ENCODE measurements around the gene SURF6.

The SURF6 gene

GRCh38 chr9:133367778-133368177 is 31.8 kb upstream of the SURF6 start:
- DNase-seq (ENCODE audit: low read depth): no peak

- no peak for DNase-seq (ENCODE audit: low read depth)
Observed at GRCh38 chr9:133367221-133367620, 31.2 kb upstream of the SURF6 start.

- no peak for DNase-seq (ENCODE audit: low read depth)
Observed at GRCh38 chr9:133366435-133366834, 30.4 kb upstream of the SURF6 start.

- no peak for DNase-seq (ENCODE audit: low read depth)
Observed at GRCh38 chr9:133362359-133363044, 26.5 kb upstream of the SURF6 start.

GRCh38 chr9:133361507-133362092 is 25.6 kb upstream of the SURF6 start:
- no peak for DNase-seq (ENCODE audit: low read depth)

- no peak for DNase-seq (ENCODE audit: low read depth)
Observed at GRCh38 chr9:133360400-133361393, 24.7 kb upstream of the SURF6 start.

- no peak for DNase-seq (ENCODE audit: low read depth)
Observed at GRCh38 chr9:133359399-133360175, 23.6 kb upstream of the SURF6 start.

GRCh38 chr9:133357656-133358055 is 21.7 kb upstream of the SURF6 start:
- DNase-seq (ENCODE audit: low read depth): no peak

GRCh38 chr9:133356391-133357091 is 20.6 kb upstream of the SURF6 start, which contains the start of the genes SURF1 and SURF2:
TSS of gene SURF1 (minus strand) at chr9:133356487. CDS start at chr9:133356453, 34 bp downstream.
TSS of gene SURF2 (plus strand) at chr9:133356550. CDS start at chr9:133356593, 43 bp downstream.
- DNase-seq (ENCODE audit: low read depth): peak; percentile 89

GRCh38 chr9:133355881-133356357 is 19.9 kb upstream of the SURF6 start:
- peak; percentile 50 for DNase-seq (ENCODE audit: low read depth)

- no peak for DNase-seq (ENCODE audit: low read depth)
Observed at GRCh38 chr9:133354766-133355165, 18.8 kb upstream of the SURF6 start.

GRCh38 chr9:133353548-133353947 is 17.6 kb upstream of the SURF6 start:
- no peak for DNase-seq (ENCODE audit: low read depth)

- no peak for DNase-seq (ENCODE audit: low read depth)
Observed at GRCh38 chr9:133352635-133353340, 16.8 kb upstream of the SURF6 start.

- peak; percentile 82 for DNase-seq (ENCODE audit: low read depth)
Observed at GRCh38 chr9:133351908-133352634, 16.1 kb upstream of the SURF6 start.

GRCh38 chr9:133351526-133351907 is 15.5 kb upstream of the SURF6 start:
- no peak for DNase-seq (ENCODE audit: low read depth)

GRCh38 chr9:133349965-133350616 is 14.1 kb upstream of the SURF6 start:
- no peak for DNase-seq (ENCODE audit: low read depth)

GRCh38 chr9:133348718-133349573 is 13.0 kb upstream of the SURF6 start:
- no peak for DNase-seq (ENCODE audit: low read depth)
